HL-60/S4 treated with phorbol 12-myristate 13-acetate at 8.2 ng/mL for 4 days and 3 days (cell line): ENCODE measurements around the gene SPC25.
"Not testable (repeated sequence)": the region's sequence is repeated elsewhere in the genome, so short reads cannot be mapped to it uniquely, and the experiment has no call there.

Experiments
- in situ Hi-C: fragments of 300-500 bp; cut with MboI; formaldehyde crosslinking; loops from 2 replicates; pipeline ENCODE4 v1.15.0; 2022; ENCODE audit warnings: low sequenced_read_pairs

Gene SPC25

GRCh38 chr2:168890006-168890782 lies at the start of gene SPC25:
TSS of gene SPC25 (minus strand) at chr2:168890430. CDS start at chr2:168889519, 911 bp downstream.
- in situ Hi-C loops = no loop called here

GRCh38 chr2:168939918-168940317 lies 49.7 kb upstream of the SPC25 start:
- in situ Hi-C loops = no loop called here

GRCh38 chr2:168939061-168939460 lies 48.8 kb upstream of the SPC25 start:
- in situ Hi-C loops = no loop called here

GRCh38 chr2:168935810-168936581 lies 45.8 kb upstream of the SPC25 start:
- in situ Hi-C loops = no loop called here

GRCh38 chr2:168934826-168935225 lies 44.6 kb upstream of the SPC25 start:
- in situ Hi-C loops = no loop called here

- in situ Hi-C loops = not testable (repeated sequence)
Observed at GRCh38 chr2:168932174-168932573, 41.9 kb upstream of the SPC25 start.

GRCh38 chr2:168930242-168930641 lies 40.0 kb upstream of the SPC25 start:
- in situ Hi-C loops = no loop called here

- in situ Hi-C loops = no loop called here
Observed at GRCh38 chr2:168929031-168929430, 38.8 kb upstream of the SPC25 start.

GRCh38 chr2:168928113-168928831 lies 38.0 kb upstream of the SPC25 start:
- in situ Hi-C loops = no loop called here

GRCh38 chr2:168926621-168927386 lies 36.6 kb upstream of the SPC25 start:
- in situ Hi-C loops = no loop called here

GRCh38 chr2:168920504-168921157 lies 30.4 kb upstream of the SPC25 start:
- in situ Hi-C loops = no loop called here

GRCh38 chr2:168916331-168916675 lies 26.1 kb upstream of the SPC25 start:
- in situ Hi-C loops = loop anchor here (10.0 kb wide), 1 partner anchor 572 kb away; no protein-coding TSS in a partner anchor

- in situ Hi-C loops = loop anchor here (10.0 kb wide), 1 partner anchor 571 kb away; no protein-coding TSS in a partner anchor
Observed at GRCh38 chr2:168915441-168916330, 25.5 kb upstream of the SPC25 start.

GRCh38 chr2:168913495-168913894 lies 23.3 kb upstream of the SPC25 start:
- in situ Hi-C loops = loop anchor here (10.0 kb wide), 1 partner anchor 569 kb away; no protein-coding TSS in a partner anchor

- in situ Hi-C loops = loop anchor here (10.0 kb wide), 1 partner anchor 568 kb away; no protein-coding TSS in a partner anchor
Observed at GRCh38 chr2:168912901-168913369, 22.7 kb upstream of the SPC25 start.

- in situ Hi-C loops = loop anchor here (10.0 kb wide), 1 partner anchor 568 kb away; no protein-coding TSS in a partner anchor
Observed at GRCh38 chr2:168912466-168912865, 22.2 kb upstream of the SPC25 start.

GRCh38 chr2:168910330-168910729 lies 20.1 kb upstream of the SPC25 start:
- in situ Hi-C loops = loop anchor here (10.0 kb wide), 1 partner anchor 566 kb away; no protein-coding TSS in a partner anchor

- in situ Hi-C loops = no loop called here
Observed at GRCh38 chr2:168907940-168908662, 17.9 kb upstream of the SPC25 start.
